ENCODE results near the gene SALL2.
"Not testable (repeated sequence)": the region's sequence is repeated elsewhere in the genome, so short reads cannot be mapped to it uniquely, and the experiment has no call there.

SALL2 gene

DNA sequence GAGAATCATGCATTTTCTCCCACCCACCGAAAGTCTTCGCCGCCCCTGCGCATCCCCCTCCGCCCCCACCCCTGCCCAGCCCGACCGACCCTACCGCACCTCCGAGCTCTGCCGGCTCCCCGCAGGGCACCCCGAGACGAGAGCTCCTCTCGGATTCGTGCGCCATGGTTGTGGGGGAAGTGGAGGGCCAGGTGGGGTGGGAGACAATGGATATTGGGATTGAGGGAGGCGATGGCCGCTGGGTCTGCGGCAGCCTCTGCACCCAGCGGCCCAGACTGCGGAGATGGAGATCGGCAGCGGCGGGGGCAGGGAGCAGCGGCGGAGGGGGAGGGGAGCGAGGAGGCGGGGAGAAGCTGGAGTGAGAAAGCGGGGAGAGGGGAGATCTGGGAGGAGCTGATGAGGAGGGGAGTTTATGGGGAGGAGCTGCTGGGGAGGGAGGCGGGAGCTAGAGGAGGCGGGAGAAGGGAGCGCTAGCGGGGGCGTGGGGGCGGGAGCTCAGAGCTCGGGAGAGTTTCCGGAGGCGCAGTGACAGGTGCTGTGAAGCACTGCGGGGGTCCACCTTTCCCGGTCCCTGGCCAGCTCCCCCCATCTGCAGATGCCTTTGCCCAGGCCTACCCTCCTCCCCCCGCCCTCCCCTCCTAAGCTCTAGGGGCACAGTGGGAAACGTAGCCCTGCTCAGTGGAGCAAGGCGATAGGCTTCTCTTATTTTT is at the start of gene SALL2:
Gene SALL2 (minus strand): TSS at position 385 of the 710 bp plus-strand sequence. CDS start 219 bp downstream, at position 166.
- peak; percentile 92 for DNase-seq

DNA sequence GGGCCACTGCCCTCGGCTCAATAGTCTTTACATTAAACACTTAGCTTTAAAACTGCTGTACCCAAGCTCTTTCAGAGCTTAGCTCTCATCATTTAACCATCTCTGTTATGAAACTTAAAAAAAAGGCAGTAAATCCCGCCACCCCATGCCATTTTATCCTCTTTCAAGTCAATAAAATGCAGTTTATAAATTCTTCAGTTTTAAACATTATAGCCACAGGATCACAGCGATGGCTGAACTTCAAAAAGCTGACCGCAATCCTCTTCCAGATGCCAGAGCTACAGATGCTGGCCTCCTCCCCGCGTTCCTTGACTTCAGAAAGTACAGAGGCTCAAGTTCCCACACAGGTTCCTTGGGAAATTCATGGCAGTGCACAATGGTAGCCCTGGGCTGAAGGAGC is 49.5 kb upstream of the SALL2 start:
- DNase-seq: no peak

DNA sequence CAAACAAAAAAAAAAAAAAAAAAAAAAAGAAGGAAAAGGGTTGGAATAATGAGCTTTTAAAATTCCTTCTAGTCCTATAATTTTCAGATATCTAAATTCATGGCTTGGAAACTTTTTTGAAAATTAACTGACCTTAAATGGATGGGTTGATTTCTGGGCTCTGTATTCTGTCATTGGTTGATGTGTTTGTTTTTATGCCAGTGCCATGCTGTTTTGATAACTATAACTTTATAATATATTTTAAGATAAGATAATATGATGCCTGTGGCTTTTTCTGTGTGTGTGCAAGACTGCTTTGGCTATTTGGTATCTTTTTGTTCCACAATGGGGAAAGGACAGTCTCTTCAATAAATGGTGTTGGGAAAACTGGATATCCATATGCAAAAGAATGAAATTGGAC is 46.5 kb upstream of the SALL2 start:
- DNase-seq: no peak

DNA sequence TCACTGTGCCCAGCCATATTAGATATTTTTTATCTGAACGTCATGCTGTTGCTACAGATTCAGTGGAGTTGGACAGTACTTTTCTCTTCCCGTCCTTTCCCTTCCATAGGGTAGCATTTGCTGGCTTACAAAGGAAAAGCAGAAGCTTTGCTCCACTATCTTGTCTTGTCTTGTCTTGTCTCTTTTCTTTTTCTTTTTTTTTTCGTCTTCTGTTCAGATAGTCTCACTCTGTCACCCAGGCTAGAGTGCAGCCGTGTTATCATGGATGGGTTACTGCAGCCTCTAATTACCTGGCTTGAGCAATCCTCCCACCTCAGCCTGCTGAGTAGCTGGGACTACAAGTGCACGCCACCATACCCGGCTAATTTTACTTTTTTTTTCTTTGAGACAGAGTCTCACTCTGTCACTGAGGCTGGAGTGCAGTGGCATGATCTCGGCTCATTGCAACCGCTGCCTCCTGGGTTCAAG is 32.6 kb upstream of the SALL2 start:
- no peak for DNase-seq

DNA sequence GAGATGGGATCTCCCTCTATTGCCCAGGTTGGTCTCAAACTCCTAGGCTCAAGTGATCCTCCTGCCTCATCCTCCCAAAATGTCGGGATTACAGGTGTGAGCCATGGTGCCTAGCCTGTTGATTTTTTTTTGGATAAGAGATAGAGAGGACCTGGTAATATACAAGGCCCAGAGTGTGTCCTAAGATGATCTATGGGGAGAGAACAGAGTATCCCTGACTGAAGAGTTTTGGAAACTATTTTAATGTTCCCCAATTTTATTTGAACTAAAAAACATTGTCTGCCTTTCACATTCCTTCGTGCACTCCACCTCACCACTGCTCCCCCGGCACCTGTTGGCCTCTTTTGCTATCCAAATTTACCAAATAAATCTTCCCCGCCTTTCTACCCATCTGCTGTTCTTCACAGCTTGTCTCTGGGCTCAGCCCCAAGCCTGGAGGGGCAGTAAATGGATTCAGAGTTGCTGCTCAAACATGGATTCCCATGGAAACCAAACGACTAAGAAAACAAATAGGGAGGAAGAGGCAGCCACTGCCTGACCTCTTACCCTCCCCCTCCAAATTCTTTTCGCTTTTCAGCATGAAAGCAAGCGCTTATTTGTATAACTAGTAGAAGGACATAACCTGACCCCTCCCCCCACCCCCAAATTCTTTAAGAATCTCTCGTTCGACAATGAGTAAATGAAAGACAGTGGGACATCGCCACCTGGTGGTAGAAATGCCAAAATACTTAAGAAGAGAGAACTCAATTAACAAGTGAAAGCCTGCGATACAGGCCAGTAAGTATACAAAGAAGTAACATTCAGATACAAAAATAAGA is 31.1 kb upstream of the SALL2 start:
- DNase-seq: peak; percentile 67

DNA sequence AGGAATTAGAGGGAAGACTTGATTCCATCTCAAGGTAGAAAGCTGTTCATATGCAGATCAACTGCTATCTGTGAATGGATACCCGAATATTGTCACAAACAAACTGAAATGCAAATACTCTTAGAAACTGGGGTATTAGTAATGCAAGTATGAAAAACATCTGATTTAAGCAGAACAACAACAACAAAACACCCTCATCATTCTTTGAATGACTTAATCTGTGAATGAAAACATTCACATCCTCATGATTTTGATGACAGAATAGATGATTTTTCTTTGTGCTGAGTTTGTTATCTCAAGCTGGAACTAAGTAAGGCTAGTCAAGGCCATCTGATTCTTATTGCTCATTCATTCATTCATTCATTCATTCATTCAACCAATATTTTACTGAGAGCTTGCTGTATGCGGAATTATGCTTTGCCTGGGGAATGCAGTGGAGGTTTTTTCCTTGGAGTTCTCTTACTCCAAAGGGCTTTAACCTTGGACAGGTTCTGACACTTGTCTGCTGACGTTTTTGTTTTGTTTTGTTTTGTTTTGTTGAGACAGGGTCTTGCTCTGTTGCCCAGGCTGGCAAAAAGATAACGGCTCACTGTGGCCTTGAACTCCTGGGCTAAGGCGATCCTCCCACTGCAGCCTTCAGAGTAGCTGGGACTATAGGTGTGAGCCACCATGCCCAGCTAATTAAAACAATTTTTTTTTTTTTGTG is 30.4 kb upstream of the SALL2 start:
- DNase-seq: no peak

DNA sequence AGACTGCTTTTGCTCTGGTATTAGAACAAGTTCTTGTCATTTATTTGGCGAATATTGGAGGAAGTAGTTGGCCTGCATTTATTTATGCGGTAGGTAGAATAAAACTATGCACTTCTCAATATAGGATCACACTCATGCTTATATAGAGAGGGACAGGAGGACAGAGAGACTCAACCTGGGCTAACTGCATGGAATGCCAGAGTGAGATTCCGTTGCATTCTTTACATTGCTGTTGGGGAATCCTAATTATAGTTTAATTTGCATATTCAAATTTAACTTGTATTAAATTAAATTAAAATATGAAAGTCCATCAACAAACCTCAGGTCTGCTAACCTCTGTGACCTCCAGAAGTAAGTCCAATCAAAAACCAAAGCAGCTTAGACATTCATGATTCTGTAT is 27.1 kb upstream of the SALL2 start:
- DNase-seq: no peak

DNA sequence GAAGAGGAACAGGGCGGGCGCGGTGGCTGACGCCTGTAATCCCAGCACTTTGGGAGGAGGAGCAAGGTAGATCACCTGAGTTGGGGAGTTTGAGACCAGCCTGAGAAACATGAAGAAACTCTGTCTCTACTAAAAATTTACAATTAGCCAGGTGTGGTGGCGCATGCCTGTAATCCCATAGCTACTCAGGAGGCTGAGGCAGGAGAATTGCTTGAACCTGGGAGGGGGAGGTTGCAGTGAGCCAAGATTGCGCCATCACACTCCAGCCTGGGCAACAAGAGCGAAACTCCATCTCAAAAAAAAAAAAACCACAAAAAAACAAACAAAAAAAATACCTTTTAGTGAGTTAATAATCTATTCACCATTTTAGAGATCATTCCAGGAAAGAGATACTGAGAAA is 18.4 kb upstream of the SALL2 start:
- not testable (repeated sequence) for DNase-seq

DNA sequence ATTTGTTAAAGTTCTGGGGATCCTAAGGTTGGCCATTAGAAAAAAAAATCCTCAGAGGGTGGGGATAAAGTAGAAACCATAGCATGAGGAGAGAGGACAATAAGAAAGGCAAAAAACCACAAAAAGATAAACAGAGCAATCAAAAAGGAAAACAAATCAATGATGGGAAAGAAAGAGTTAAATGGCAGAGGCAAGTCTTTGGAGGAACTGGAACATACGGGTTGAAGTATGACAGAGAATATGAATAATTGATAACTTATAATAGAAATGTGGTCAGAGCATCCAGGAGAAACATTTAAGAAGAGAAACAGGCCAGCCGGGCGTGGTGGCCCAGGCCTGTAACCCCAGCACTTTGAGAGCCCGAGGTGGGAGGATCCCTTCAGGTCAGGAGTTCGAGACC is 17.8 kb upstream of the SALL2 start:
- no peak for DNase-seq

DNA sequence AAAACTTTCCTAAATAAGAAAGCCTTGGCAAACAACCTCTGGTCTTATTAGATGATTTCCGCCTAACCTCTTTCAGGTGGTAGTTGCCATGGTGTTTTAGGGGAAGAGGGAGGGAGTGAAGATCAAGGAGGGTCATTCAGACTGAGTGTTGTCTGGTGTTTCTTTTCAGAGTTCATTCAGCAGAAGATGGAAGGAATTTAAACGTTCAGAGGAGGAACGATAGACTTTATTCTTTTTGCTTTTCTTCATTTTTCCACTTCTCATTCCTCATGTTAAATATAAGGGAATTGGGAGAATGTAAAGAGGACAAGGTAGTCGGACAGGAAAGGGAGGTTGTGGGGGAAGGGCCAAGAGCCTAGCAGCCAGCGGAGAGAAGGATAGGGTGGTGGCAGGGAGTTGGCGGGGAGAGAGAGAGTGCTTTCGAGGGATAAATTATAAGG is 17.4 kb upstream of the SALL2 start:
- no peak for DNase-seq

DNA sequence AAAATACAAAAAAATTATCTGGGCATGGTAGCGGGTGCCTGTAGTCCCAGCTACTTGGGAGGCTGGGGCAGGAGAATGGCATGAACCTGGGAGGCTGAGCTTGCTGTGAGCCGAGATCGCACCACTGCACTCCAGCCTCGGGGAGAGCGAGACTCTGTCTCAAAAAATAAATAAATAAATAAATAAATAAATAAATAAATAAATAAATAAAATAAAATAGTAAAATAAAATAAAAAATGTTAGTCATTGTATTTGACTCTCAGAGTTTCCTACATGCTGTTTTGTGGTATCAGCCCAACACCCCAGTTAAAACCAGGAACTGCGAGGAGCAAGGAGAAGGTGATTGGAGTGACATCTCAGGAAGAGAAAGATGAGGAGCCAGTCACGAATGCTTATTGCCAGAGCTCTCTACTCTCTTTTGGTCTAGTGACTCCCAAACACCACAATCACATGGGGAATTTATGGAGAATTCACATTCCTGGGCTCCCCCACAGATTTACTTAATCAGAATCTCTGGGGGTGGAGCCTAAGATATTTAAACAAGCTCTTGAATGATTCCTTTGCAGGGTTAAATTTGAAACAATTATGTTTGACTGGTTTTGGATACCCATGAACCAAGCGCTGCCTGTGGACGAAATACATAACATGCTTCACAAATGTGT is 15.4 kb upstream of the SALL2 start:
- no peak for DNase-seq

DNA sequence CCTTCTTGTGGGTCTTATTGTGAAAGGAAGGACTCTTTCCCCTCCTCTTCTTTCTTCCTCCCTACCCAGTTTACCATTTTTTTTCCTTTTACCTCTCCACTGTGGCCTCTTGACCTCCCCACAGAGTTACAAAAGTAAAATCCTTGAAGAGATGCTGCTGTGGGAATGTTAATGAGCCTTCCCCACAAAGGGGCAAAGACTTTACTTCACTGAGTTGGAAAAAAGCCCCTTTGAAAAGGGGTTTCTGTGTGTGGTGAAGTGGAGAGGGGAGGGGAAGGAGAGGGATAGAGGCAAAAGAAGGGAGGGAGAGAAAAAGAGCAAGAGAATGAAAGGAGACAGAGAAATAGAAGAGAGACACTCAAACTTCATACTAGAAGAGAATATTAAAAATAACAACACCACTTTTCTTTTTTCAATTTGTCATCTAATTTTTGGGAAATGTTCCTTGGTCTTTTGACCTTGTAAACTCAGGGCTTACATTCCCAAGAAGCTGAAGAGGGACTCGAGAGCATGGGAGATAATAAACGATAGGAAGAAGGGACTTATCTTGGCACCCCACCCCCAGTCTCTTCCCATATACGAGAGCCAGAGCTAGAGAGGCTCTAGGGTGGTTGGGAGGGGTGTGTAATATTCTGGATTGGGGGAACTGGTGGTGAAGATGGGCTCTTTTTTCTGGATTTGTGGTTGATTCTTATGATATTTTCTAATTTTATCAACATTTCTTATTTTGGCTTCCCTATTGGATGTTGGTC is 13.2 kb upstream of the SALL2 start:
- no peak for DNase-seq

DNA sequence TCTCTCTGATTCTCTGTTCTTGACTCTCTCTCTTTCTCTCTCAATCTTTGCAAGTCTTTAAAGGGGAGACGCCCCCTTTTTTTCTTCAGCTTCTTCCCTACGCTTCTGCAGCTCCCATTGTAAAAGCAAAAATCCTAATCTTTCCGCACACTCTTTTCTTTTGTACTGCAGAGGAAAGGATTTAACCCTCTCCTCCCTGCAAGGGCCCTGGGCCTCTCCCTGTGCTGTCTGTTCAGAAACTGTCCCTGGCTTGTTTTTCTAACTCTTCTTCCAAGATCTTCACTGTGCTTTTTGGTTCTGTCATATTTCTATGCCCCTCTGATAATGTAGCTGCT is 10.9 kb upstream of the SALL2 start:
- DNase-seq: no peak

DNA sequence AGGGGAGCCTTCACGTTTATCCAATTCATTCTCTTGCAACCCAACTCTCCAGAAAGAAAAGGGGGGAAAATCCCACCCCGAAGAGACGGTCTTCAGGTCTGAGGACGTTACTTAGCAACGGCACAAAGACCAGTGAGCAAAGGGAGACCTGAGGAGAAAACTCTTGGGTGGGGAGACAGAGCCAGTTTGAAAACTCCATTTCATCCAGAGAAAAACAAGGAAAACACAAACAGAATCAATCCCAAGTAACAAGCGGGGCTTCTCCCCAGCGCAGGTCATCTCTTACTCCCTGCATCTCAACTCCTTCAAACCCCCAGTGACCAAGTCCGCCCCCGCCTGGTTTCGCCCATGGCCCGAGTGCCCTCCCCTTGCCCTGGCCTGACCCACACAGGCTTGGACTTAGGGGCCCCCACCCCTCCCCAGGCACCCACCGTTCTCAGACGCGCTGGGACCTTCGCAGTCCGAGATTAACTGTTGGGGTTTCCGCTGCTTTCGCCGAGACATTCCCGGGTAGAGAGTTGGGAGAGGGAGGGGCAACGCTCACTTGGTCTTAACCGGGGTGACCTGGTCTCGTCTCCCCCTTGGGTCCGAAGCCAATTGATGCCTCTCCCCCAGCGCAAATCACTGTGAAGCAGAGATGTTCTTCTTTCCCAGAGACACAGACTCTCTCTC is 10.4 kb upstream of the SALL2 start:
- no peak for DNase-seq

DNA sequence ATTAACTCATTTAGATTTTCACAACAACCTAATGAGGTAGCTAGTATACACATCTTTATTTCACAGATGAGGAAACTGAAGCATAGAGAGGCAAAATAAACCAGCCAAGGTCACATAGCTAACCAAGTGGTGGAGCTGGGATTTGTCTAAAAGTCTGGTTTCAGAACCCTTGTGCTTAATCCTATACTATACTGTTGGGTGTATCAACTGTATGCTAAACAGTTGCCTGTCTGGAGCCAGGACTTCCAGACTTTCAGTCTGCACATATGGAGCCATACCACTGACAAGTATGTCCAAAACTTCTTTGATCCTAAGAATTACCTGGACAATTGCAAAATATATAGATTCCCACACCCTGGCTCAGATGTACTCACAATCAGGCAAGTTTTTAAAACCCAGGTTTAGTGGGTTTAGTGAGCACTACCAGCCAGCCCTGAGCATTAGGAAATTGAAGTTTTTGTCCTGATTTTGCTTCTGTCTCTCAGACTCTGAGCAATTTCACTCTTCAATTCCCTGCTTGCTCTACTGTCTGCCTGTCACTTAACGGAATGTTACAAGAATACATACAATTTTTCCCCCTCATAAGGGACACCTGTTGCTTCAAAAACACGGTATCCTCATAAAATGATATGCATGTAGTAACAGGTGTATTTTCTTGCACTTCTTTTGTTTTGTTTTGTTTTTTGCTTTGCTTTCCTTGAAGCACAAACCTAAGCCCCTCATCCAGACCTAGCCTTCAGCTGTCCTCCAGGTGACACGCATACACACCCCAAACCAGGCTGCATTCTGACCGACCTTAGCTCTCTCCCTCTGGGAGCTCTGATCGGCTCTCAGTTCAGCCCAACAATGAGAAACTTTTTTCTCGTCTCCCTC is 9.6 kb upstream of the SALL2 start:
- DNase-seq: no peak

DNA sequence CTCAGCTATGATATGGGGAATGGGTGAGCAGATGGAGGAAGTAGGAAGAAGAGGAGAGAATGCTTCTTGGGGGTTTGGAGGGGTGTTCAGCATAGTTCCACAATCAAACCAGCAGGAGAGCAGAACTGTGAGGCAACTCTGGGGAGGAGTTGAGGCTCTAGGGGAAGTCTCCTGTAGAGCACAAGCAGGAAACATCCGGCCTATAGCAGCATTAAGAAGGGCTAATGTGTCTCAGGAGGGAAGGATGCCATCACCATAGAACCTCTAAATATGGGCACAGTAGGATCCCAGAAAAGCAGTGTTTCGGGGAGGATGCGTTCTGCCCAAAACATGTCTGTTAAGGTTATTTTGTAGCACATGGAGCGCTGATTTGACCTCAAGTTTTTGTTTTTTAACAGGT is 8.4 kb upstream of the SALL2 start:
- no peak for DNase-seq

DNA sequence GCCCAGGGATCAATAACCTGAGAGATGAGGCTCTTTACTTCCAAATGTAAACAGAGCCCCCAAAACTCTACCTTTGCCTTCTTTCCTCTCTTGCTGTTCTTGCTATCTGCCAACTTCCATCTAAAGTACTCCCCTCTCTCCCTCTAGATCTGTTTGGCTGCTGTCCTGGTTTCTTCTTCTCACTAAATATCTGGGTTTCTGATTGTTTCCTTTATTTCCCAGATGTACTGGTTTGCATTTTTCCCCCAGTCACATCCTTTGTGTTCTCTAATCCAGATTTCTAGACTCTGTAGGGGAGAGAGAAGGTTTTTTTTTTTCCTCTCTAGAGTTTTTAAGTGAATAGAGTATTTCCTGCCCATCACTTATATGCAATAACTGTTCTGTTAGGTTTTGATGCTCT is 7.1 kb upstream of the SALL2 start:
- DNase-seq: no peak

DNA sequence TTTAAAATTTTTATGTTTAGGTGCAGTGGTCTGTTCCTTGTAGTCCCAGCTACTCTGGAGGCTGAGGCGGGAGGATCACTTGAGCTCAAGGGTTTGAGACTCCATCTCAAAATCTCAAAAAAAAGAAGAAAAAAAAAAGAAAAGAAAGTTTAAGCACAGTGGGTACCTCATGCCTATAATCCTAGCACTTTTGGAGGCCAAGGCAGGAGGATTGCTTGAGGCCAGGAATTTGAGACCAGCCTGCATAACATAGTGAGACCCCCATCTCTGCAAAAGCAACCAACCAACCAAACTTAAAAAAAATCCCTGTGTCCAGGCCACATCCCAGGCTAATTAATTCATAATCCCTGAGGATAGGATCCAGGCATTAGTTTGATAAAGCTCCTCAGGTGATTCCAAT is 3.4 kb upstream of the SALL2 start:
- no peak for DNase-seq

DNA sequence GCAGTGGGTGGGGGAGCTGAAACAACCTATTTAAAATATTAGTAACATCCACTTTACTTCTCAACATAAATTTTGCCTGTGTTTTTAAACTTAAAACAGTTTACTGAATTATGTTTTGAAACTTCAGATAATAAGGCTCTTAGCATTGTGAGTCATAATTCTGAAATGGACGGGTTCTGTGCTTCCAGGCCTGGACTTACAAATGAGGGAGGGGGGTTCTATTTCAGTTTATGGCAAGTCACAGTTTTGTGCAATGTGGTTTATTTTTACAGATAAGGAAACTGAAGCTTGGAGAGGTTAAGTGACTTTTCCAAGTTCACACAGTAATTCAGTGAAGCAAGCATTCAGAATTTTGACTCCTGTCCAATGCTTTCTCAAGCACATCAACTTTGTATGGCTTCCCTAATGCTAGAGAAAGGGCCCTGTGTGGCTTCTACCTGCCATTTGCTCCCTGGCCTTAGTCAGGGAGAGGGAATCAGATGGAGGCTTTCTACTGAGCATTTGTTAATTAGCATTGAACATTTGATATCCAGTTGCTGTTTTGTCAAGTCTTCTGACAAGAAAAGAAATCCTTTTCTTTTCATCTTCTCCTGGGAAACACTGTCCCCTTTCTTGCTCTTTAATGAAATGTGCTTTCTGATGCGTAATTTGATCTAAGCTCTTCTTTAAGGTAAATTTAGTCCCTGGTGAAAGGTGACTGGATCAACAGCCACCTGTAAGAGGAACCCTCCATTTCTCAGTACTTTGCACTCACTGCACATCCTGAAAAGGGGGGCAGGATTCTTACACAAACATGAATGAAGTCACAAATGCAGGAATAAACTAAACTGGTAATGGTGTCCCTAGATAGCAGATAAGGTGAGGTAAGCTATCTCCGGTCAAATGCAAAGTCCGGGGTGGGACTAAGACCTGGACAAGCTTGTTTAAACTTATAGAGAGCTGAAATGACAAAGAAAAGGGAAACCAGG is 2.5 kb upstream of the SALL2 start:
- DNase-seq: no peak

DNA sequence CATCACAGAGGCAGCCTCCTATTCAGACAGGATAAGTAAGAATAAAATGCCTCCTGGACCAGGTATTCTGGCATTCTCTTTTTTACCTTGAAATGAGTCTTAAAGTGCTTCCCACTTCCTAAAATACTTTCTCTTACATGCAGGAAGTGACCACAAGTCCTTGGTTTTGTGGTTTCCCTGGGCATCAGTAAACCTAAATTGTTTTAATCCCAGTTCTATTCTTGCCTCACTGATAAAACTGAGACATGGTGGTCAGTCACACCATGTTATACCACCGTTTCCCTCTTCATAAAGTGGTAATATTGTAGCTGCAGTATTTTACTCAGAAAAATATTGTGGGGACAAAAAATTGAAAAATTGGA is 1.2 kb upstream of the SALL2 start:
- no peak for DNase-seq

Data from NCI-H524 treated with DMSO at 0.1 percent for 48 hours (cell line).